KBM-7 (cell line): ENCODE data around the gene SLITRK3.

Experiments used
- DNase-seq: peaks from one replicate; pipeline ENCODE4 v3.0.0-alpha.2; 2015
- in situ Hi-C: fragments of 300-500 bp; cut with MboI; formaldehyde crosslinking; loops from 2 replicates; pipeline ENCODE4 v1.14.3; 2020; ENCODE audit warnings: low sequenced_read_pairs, low pct_unique_long_range_greater_than_20kb, mixed read lengths

Gene SLITRK3, protein sequence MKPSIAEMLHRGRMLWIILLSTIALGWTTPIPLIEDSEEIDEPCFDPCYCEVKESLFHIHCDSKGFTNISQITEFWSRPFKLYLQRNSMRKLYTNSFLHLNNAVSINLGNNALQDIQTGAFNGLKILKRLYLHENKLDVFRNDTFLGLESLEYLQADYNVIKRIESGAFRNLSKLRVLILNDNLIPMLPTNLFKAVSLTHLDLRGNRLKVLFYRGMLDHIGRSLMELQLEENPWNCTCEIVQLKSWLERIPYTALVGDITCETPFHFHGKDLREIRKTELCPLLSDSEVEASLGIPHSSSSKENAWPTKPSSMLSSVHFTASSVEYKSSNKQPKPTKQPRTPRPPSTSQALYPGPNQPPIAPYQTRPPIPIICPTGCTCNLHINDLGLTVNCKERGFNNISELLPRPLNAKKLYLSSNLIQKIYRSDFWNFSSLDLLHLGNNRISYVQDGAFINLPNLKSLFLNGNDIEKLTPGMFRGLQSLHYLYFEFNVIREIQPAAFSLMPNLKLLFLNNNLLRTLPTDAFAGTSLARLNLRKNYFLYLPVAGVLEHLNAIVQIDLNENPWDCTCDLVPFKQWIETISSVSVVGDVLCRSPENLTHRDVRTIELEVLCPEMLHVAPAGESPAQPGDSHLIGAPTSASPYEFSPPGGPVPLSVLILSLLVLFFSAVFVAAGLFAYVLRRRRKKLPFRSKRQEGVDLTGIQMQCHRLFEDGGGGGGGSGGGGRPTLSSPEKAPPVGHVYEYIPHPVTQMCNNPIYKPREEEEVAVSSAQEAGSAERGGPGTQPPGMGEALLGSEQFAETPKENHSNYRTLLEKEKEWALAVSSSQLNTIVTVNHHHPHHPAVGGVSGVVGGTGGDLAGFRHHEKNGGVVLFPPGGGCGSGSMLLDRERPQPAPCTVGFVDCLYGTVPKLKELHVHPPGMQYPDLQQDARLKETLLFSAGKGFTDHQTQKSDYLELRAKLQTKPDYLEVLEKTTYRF

DNA sequence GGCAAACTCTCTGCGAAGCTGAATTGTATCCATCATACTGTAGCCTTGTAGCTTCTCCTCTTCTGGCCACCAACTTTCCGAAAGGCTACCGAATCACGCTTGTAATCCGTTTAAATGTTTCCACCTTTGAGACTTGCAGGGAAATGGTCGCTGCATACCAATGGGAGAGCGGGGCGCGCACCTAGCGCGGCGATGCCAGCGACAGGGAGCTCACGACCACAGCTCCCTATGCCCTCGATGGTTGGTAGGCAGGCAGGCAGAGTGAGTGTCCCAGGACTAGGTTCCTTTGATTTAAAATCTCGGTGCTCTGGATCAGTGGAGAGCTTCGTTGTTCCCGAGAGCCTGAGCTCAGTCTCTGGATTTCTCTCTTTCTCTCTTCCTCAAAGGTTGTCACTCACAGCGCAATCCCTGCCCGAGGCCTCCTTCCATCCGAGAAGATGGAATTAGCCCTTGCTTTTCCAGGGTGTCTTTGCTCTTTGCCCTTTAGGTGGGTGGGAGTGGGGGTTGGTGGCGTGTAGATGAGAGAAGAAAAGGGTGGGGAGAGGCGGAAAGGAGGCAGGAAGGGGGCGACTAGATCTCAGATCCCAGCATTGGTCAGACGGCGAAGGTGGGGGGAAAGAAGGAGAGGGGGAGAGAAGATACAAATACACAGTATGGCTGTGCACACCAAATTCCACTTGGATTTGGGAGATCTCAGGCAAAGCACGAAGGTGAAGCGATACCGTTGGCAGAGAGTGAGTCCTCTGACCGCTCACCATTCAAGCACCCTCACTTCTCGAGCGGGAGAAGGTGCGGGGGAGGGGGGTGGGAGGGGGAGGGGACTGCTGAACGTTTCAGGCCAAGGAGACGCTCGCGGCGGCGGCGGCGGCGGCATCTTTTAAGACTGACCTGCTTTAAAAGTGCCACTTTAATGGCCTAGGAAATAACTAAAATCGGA lies at the start of gene SLITRK3:
TSS of gene SLITRK3 (minus strand) at position 745 of the 937 bp plus-strand sequence. CDS start 5,554 bp downstream, outside the sequence.
- in situ Hi-C loops, result no loop called here
- no peak for DNase-seq

DNA sequence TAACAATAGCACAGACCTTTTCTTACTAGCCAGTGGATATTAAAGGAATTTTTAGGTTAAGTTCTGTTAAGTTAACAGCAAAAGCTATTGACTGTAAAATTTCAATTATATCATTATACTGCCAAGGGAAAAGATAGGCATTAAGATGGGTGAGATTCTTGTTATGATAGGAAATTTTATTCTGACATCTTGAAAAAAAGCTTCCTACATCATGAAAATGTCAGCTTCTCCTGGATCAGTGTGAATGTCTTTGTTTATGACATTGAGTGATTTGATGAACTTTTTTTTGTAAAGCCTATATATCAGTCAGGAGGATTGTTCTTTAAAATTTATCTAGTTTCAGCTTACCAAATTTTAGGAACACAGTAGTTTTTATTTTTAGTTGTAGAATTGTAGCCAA lies 47.4 kb upstream of the SLITRK3 start:
- in situ Hi-C loops, result no loop called here

DNA sequence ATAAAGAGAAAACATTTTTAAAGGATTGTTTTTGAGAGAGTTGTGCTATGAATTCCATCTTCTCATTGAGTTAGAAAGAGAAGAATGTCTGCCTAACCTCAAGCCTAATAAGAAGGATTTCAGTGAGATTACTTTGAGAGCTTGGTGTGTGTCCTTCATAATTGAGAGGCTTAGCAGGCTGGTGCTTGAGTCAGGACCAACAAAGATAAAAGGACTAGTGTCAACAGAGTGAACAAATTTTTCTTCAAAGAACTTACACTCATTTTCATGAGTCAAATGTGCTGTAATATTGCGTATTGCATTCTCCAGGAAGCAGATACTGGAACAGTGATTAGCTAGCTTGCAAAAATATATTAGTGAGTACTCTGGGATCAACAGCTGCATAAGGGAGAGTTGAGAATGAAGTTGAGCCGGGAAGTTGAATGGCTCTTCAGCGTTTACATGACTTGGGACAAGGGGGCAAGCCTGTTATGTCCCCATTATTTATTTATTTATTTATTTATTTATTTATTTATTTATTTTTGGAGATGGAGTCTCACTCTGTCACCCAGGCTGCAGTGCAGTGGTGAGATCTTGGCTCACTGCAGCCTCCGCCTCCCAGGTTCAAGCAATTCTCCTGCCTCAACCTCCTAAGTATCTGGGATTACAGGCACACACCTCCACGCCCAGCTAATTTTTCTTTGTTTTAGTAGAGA lies 37.5 kb upstream of the SLITRK3 start:
- in situ Hi-C loops, result no loop called here
- no peak for DNase-seq

More for the DNA sequence above, 47.4 kb upstream of the SLITRK3 start:
- no peak for DNase-seq

DNA sequence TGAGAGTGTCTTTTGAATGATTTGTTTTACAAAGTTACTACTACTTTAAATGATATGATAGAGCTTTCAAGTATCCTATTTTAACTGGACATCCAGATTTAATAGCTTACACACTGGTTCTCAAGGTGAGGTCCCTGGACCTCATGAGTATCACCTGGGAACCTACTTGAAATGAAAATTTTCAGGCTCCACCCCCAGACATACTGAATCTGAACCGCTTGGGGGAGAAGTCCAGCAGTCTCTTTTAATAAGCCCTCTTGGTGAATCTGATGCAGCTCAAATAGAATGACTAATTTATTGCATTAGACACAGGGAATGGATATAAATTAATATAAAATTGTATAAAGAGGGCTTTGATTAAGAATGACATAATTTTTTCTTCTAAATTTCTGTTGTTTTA lies 29.4 kb upstream of the SLITRK3 start:
- in situ Hi-C loops, result no loop called here
- DNase-seq, result no peak

DNA sequence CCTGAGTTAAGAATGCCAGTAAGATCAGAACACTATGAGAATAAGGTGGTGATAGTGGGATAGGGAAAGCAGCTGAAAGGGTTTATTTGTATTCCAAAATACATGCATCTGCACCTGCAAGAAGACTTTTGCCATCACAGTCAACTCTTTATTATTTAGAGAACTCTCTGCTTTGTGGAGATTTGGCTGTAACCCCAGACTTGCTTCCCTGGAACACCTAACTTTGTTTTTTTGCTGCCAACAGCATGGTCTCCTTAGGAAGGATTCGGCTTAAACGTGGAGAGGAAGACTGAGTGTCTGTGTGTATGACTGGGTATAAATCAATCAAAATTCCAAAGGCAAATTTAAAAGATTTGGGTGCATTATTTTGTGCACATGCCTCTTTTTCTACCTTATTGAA lies 21.6 kb upstream of the SLITRK3 start:
- in situ Hi-C loops, result no loop called here
- no peak for DNase-seq

DNA sequence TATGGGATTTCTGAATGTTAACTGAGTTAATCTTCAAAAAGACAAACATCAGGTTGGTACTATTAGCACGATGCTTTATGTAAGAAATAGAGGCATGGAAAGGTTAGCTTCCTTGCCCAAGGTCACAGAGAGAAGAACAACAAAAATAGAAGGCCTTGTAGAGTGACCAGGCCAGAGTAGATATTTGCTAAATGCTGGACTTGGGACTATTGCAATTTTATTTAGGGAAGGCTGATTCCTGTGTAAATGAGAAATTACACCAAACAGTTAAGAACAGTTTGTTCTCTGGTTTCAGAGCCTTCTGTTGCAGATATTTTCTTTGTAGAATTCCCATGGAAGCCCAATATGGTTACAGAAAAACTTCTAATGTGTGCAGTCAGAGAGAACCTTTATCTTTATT lies 16.4 kb upstream of the SLITRK3 start:
- no peak for DNase-seq
- in situ Hi-C loops, result no loop called here

DNA sequence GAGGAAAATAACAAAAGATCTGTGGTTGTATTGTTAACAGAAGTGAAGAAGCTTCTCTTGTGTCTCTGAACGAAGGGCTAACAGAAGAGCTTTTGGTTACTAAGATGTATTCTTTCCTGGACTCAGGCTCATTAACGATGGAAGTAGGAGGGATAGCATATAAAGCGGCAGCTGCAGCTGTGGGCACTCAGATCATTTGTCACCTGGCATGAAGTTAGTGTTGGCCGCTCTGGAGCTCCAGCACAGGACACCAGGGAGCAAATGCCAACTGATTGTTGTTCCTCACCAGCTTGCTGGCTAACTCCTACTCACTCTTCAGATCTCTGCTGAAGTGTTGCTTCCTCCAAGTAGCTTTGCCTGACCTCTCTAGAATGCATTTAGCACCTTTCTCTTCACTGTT lies 15.5 kb upstream of the SLITRK3 start:
- in situ Hi-C loops, result no loop called here
- DNase-seq, result no peak

DNA sequence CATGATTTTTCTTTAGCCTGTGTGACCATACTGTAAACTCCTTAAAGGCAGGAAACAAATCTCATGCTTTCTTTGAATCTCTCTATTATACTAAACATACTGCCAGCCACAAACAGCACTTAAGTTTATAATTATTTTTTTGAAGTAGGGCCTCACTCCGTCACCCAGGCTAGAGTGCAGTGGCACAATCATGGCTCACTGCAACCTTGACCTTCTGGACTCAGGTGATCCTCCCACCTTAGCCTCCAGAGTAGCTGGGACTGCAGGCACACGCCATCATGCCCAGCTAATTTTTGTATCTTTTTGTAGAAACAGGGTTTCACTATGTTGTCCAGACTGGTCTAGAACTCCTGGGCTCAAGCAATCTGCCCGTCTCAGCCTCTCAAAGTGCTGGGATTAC lies 14.5 kb upstream of the SLITRK3 start:
- DNase-seq, result no peak
- in situ Hi-C loops, result no loop called here

DNA sequence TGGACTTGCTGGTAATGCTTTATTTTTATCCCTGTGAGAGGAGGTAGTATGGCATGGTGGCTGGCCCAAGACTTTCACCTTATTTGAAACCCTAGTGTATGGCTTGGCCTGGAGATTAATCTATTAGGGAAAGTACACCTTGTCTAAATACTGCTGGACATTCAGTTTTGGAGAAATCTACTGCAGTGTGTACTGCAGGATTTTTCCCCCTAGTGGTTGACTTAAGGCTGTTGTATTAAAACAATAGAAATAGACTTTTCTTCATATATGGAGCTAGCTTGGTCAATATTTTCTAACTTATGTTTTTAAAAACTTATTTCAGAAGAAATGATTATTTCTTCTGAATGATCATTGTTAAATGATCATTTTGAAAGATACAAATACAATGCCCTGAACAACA lies 13.9 kb upstream of the SLITRK3 start:
- DNase-seq, result no peak
- in situ Hi-C loops, result no loop called here

DNA sequence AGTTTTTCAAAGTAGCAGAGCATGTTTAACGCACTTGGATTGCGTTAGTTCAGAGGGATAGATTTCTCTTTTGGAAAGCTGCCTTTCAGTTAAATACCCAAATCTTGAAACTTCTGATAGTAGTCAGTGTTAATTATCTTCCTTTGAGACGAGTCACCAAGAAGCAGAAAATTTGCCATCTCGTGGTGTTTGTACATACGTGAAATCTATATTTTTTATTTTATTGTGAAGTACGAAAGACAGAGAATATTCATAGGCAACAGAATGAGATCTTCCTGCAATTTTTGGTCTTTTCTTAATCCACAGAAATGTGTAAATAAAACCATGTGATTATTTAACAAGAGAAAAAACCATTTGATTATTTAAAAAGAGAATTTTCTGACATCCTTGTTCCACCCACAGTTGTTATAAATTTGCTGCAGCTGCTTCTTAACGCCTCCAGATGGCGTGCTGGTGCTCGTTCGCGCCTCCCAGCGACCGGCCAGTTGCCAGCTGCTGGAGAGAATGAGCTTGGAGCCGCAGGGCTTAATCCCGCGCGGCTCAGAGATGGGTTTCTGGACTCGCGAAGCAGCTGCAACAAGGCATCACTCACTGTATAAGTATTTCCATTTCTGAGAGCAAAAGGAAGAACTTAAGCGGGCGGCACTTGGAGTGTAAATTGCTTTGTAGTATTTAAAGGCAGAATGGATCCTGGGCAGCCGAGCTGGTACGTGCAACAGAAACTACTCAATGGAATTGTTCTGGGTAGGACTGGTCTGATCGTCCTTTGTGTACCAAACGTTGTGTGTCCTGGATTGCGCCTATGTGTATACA lies 10.5 kb upstream of the SLITRK3 start:
- DNase-seq, result peak; percentile 52
- in situ Hi-C loops, result no loop called here

DNA sequence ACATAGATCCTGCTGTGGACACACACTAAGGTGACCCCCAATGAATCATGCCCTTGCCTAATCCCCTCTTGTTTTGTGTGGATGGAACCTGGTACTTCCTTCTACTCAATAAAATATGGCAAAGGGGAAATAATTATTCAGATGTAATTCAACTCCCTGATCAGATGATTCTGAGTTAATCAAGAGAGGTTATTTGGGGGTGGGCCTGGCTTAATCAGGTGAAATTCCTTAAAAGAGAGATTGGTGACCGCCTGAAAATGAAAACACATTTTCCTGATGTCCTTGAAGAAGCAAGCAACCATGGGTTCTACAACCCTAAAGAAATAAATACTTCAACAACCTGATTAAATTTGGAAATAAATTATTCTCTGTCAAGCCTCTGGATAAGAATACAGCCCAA lies 8.3 kb upstream of the SLITRK3 start:
- in situ Hi-C loops, result no loop called here
- no peak for DNase-seq

DNA sequence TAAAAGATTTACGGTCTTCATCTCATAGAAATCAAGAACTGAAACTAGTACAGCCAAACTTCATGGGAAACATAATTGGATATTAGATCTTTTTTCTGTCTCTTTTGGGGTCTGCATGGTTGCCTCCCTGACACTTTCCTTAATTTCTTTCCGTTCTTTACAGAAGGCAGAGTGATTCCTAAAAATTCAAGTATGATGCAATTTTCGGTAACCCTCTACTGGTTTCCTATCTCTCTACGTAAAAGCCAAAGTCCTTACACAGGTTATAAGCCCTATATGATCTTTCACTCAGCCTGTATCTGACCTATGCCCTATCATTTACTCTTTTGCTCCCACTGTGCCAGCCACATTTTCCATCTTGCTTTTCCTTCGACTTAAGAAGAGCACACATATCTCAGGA lies 6.8 kb upstream of the SLITRK3 start:
- no peak for DNase-seq
- in situ Hi-C loops, result no loop called here

DNA sequence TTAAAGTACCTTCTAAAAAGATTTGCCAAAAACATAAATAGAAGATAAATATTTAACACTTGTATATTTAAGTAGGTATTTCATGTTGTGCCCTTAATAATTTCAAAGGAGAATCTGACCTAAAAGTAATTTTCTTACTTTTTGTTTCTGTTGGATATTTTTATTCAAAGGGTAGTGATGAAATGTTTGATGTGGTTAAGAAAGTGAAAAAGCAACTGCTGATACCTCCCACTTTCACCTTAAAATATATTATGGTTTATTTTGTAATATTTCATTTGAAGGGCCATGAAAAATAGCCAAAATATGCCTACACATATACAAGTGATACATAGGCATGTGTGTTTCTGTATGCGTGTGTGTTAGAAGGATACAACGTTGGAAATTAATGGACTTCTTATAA lies 5.8 kb upstream of the SLITRK3 start:
- in situ Hi-C loops, result no loop called here
- no peak for DNase-seq

DNA sequence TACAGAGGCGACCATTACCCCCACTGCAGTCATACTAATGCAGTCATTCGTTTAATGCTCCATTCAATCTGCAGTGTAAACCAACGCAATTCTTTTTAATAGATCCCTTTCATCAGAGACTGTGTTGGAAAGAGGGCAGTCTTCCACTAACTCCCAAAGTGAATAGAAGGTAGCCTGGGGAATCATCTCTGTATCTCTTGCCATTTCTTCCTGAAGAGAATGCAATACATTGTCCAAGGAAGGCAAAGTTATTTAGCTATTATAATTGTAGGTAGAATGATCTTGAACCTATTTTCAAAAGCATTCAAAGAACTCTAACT lies 1.3 kb upstream of the SLITRK3 start:
- in situ Hi-C loops, result no loop called here
- no peak for DNase-seq

DNA sequence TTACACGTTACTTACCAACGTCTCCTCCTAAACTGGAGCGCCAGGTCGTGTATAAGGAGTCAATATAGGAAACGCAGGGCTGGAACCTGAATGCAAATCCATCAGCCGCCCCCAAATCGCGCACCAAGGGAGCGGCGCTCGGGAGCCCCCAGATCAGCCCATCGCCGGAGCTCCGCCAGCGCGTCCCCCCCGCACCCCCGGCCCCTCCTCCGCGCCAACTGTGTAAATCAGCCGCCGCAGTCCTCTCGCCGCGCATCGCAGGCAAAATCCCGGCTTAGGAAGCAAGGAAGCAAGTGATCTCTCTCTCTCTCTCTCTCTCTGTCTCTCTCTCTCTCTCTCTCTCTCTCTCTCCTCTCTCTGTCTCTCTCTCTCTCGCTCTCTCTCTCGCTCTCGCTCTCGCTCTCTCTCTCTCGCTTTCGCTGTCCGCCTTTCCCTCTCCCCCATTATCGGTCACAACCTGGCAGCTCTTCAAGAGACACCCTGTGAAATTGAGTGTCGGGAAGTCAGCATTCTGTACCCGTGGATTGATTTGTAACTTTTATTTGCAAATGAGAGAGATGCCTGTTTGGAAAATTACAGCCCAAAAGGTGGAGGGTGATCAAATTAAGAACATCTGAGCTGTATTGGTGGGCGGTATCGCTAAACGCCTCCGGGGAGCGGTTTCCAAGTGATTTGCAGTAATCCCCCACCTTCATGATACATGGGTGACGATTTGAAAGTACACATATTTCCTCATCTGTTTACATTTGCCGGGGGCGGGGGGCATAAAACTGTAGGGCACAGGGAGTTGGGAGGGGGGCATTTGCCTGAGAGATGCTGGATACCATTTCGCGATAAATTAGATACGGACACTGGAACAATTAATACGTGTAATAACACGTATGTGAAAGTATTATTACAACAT lies 645 bp upstream of the SLITRK3 start:
- DNase-seq, result no peak
- in situ Hi-C loops, result no loop called here

DNA sequence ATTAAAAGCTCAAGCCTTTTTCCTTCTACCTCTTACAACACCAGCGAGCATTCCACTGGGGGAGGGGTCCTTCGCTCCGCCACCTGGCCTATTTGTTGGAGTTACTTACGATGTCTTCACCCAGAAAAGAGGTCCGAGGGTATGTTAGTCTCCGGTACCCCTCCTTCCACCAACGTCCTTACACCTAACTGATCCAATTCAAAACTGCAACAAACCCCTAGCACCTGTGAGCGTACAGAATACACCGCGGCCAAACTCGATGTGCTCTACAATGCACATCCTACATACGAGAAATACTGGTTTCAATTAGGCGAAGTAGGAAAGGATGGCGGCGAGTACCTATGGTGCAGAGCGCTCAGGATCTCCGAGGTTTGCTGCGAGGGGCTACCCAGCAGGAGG lies 944 bp downstream of the SLITRK3 start:
- no peak for DNase-seq
- in situ Hi-C loops, result no loop called here
